ENCODE measurements around the gene SATB2.

DNA sequence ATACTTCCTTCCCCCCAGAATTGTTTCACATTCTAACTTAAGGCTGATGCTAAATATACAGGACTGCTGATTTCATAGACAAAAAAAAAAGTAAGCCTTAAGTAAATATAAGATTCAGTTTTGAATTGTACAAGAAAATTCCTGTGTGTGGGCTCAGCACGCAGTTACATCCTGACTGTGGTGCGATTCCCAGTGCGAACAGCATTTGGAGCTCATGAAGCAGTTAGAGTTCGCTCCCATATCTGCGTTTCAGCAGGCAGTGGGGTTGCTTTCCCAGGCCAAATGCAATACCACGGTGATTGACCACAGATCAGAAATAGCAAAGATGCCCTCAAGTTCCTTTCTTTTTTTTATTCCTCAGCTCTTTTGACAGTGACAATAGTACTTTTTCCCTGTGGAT is 75.6 kb downstream of the SATB2 start:
- no peak for TF ChIP-seq EZH2 (IDR thresholded peaks at IDR 0.05; ENCODE audit: insufficient read depth, poor library complexity, severe bottlenecking)
- TF ChIP-seq EZH2phosphoT487 (IDR thresholded peaks at IDR 0.05; ENCODE audit: insufficient read depth, low read depth), result no peak

Data from GM23248 (cell line).